Cardiac septum (tissue), 1 donor: ENCODE data around the gene KLF11. TPM values are rescaled to one million over a fixed set of nuclear protein-coding genes. Genes with fewer than 3 reads are reported as not detected.
"Not testable (repeated sequence)": the region's sequence is repeated elsewhere in the genome, so short reads cannot be mapped to it uniquely, and the experiment has no call there.

Experiments
- DNase-seq: peaks from one replicate; pipeline ENCODE4 v3.0.0-alpha.2; 2020; ENCODE audit warnings: low spot score
- intact Hi-C: fragments of 100-400 bp; cut with DNase I; formaldehyde crosslinking; loops from one replicate; pipeline ENCODE4 v1.14.0; 2022
- total RNA-seq: library from RNA; stranded (reverse); fragmentation: NEBNext Ultra II Directional; extraction: Animal tissue kit (Norgen Biotek cat#: 25700); gene quantifications from one replicate; pipeline ENCODE4 v1.2.1, GENCODE V29; 2021
- donor health status: DM: no; HTN: no; CAD: no.

Gene KLF11
- total RNA-seq, 1 donor from 2014 or later: 22.3 TPM

DNA sequence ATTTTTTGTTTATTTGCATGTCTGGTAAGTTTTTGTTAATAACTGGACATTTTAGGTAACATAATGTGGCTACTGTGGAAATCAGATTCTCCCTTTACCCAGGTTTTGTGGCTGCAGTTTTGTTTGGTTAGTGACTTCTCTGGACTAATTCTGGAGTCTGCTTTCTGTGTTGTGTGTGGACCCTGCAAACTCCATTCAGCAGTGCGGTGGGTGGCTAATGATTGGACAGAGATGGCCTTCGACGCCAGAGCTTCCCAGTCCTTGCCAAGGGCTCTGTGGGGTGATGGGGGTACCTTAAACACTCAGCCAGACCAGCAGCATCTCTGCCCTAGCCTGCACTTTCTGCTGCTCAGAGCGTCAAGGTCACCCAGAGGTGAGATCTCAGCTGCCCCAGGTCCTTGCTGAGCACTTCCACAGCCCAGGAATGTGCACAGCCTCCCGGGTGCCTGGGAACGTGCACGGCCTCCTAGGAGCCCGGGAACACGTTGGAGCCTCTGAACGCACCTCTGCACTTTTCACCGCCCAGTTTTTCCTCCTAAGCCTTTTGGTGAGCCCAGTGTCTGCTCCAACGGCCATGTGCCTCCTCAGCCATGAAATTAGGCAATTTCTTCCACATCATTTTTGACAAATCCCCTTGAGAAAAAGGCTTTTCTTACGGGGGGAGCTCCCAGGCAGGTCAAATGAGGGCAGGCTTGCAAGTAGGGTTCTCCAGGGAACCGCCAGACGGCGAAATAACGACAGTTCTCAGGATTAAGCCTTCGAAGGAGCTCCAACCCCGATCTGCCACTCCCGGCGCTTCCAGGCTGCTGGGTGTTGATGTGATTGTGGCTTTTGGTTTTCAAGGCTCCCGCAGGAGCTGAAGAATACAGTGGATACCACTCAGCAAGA, 35.2 kb upstream of the KLF11 start:
- intact Hi-C loops: loop anchor here (2.0 kb wide), 1 partner anchor 35 kb away; the partner anchor contains the start of gene KLF11
- peak; percentile 75 for DNase-seq

DNA sequence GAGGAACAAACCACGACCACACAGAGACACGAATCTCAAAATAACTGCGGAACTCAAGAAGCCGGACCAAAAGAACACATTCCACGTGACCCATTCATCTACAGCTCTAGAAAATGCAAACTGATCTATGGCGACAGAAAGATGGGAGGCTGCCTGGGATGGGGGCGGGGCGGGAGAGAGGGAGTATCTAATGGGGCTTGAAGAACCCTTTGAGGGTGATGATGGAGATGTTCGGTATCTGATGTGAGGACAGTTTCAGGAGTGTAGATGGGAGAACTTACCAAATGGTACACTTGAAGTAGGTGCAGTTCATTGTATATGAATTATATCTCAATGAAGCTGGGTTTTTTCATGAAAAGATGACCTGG, 34.6 kb upstream of the KLF11 start:
- intact Hi-C loops: loop anchor here (2.0 kb wide), 1 partner anchor 34 kb away; the partner anchor contains the start of gene KLF11
- DNase-seq: no peak

DNA sequence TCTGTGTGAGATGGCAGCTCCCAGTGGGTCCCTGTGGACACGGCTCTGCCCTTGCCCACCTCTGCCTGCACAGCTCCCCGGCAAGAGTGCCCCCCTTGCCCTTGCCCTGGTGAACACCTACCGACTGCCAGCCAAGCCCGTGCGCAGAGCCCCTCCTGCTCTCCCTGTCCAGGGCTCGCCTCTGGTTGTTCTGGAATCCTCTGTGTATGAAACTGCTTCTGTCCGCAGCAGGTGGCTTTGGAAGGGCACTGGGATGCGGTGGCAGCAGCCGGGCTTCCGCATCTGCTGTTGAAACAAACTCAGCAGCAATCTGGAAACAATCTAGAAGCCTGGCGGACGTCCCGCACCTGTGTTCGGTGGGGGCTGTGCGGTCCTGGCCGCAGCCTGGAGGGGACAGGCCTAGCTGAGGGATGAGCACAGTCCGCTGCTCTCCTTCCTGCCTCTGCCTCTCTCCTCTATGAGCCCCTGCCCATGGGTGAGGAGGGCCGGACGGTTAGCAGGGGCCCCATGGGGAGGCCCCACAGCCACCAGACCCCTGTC, 34.0 kb upstream of the KLF11 start:
- intact Hi-C loops: loop anchor here (2.0 kb wide), 1 partner anchor 33 kb away; the partner anchor contains the start of gene KLF11
- peak; percentile 74 for DNase-seq

DNA sequence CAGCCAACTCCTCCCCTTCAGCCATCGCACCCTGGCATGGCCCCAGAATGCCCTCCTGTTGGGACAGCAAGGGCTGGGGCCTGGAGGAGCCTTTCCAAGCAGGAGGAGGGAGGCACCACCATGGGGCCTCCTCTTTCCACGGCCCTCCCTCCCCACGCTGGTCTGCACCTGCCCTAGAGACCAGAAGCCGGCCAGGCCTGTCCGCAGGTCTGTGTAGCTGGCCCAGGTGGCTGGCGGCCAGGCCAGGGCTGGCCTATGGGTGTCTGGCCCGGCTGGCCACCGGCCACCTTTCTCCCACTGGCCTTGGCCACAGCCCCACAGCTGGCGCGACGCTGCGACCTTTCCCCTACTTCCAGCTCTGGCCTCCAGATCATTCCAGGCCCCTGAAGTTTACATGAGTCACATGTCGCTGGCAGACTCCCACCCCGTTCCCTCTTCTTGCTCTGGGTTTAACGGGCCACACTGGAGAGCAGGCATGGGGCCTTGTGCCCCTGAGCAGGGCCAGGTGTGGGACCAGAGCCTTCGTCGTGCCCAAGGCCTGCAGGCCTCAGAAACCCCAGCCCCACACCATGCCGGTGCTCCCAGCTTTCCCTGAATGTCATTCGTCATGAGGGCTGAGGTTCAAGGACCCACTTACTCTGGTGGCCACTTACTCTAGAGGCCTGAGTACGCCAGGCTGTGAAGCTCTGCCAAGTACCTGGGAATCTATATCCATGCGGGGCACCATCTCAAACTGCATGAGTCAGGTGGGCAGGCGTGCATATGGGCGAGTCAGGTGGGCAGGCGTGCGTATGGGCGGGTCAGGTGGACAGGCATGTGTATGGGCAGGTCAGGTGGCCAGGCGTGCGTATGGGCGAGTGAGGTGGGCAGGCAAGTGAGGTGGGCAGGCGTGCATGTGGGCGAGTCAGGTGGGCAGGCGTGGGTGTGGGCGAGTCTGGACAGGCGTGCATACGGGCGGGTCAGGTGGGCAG, 33.3 kb upstream of the KLF11 start:
- peak; percentile 81 for DNase-seq
- intact Hi-C loops: loop anchor here (2.0 kb wide), 1 partner anchor 33 kb away; the partner anchor contains the start of gene KLF11

DNA sequence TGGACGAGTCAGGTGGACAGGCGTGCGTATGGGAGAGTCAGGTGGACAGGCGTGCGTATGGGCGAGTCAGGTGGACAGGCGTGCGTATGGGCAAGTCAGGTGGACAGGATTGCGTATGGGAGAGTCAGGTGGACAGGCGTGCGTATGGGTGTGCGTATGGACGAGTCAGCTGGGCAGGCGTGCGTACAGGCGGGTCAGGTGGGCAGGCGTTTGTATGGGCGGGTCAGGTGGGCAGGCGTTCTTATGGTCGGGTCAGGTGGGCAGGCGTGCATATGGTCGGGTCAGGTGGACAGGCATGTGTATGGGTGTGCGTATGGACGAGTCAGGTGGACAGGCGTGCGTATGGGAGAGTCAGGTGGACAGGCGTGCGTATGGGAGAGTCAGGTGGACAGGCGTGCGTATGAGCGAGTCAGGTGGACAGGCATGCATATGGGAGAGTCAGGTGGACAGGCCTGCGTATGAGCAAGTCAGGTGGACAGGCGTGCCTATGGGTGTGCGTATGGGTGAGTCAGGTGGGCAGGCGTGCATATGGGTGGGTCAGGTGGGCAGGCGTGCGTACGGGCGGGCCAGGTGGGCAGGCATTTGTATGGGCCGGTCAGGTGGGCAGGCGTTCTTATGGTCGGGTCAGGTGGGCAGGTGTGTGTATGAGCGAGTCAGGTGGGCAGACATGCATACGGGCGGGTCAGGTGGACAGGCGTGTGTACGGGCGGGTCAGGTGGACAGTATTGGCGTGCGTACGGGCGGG, 32.3 kb upstream of the KLF11 start:
- intact Hi-C loops: not testable (repeated sequence)

DNA sequence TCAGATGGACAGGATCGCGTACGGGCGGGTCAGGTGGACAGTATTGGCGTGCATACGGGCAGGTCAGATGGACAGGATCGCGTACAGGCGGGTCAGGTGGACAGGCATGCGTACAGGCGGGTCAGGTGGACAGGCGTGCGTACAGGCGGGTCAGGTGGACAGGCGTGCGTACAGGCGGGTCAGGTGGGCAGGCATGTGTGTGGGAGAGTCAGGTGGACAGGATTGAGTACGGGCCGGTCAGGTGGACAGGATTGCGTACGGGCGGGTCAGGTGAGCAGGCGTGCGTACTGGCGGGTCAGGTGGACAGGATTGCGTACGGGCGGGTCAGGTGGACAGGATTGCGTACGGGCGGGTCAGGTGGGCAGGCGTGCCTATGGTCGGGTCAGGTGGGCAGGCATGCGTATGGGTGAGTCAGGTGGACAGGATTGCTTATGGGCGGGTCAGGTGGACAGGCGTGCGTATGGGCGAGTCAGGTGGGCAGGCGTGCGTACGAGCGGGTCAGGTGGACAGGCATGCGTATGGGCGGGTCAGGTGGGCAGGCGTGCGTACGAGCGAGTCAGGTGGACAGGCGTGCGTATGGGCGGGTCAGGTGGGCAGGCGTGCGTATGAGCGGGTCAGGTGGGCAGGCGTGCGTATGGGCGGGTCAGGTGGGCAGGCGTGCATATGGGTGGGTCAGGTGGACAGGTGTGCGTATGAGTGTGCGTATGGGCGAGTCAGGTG, 31.6 kb upstream of the KLF11 start:
- intact Hi-C loops: not testable (repeated sequence)
- DNase-seq: peak; percentile 74

More for the DNA sequence above, 32.3 kb upstream of the KLF11 start:
- DNase-seq: peak; percentile 71

DNA sequence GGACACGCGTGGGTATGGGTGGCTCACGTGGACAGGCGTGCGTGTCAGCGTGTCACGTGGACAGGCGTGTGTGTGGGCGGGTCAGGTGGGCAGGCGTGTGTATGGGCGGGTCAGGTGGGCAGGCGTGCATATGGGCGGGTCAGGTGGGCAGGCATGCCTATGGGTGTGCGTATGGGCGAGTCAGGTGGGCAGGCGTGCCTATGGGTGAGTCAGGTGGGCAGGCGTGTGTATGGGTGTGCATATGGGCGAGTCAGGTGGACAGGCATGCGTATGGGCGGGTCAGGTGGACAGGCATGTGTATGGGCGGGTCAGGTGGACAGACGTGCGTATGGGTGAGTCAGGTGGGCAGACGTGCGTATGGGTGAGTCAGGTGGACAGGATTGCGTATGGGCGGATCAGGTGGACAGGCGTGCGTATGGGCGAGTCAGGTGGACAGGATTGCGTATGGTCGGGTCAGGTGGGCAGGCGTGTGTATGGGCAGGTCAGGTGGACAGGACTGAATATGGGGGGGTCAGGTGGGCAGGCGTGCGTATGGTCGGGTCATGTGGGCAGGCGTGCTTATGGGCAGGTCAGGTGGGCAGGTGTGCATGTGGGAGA, 30.9 kb upstream of the KLF11 start:
- intact Hi-C loops: not testable (repeated sequence)

DNA sequence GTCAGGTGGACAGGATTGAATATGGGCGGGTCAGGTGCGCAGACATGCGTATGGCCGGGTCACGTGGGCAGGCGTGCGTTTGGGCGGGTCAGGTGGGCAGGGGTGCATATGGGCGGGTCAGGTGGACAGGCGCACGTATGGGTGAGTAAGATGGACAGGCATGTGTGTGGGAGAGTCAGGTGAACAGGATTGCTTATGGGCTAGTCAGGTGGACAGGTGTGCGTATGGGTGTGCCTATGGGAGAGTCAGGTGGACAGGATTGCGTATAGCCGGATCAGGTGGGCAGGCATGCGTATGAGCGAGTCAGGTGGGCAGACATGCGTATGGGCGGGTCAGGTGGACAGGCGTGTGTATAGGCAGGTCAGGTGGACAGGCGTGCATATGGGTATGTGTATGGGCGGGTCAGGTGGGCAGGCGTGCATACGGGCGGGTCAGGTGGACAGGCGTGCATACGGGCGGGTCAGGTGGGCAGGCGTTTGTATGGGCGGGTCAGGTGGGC, 30.3 kb upstream of the KLF11 start:
- peak; percentile 58 for DNase-seq
- intact Hi-C loops: no loop called here

More for the DNA sequence above, 30.9 kb upstream of the KLF11 start:
- not testable (repeated sequence) for DNase-seq

DNA sequence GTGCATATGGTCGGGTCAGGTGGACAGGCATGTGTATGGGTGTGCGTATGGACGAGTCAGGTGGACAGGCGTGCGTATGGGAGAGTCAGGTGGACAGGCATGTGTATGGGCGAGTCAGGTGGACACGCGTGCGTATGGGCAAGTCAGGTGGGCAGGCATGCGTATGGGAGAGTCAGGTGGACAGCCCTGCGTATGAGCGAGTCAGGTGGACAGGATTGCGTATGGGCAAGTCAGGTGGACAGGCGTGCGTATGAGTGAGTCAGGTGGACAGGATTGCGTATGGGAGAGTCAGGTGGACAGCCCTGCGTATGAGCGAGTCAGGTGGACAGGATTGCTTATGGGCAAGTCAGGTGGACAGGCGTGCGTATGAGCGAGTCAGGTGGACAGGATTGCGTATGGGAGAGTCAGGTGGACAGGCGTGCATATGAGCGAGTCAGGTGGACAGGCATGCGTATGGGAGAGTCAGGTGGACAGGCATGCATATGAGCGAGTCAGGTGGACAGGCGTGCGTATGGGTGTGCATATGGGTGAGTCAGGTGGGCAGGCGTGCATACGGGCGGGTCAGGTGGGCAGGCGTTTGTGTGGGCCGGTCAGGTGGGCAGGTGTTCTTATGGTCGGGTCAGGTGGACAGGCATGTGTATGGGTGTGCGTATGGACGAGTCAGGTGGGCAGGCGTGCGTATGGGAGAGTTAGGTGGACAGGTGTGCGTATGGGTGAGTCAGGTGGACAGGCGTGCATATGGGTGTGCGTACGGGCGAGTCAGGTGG, 29.5 kb upstream of the KLF11 start:
- peak; percentile 59 for DNase-seq
- intact Hi-C loops: not testable (repeated sequence)

DNA sequence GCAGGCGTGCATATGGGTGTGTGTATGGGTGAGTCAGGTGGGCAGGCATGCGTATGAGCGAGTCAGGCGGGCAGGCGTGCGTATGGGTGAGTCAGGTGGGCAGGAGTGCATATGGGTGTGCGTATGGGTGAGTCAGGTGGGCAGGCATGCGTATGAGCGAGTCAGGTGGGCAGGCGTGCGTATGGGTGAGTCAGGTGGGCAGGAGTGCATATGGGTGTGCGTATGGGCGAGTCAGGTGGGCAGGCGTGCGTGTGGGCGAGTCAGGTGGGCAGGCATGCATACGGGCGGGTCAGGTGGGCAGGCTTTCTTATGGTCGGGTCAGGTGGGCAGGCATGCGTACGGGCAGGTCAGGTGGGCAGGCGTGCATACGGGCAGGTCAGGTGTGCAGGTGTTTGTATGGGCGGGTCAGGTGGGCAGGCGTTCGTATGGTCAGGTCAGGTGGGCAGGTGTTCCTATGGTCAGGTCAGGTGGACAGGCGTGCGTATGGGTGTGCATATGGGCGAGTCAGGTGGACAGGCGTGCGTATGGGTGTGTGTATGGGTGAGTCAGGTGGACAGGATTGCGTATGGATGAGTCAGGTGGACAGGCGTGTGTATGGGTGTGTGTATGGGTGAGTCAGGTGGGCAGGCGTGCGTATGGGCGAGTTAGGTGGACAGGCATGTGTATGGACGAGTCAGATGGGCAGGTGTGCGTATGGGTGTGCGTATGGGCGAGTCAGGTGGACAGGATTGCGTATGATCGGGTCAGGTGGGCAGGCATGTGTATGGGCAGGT, 28.7 kb upstream of the KLF11 start:
- peak; percentile 35 for DNase-seq
- intact Hi-C loops: no loop called here

DNA sequence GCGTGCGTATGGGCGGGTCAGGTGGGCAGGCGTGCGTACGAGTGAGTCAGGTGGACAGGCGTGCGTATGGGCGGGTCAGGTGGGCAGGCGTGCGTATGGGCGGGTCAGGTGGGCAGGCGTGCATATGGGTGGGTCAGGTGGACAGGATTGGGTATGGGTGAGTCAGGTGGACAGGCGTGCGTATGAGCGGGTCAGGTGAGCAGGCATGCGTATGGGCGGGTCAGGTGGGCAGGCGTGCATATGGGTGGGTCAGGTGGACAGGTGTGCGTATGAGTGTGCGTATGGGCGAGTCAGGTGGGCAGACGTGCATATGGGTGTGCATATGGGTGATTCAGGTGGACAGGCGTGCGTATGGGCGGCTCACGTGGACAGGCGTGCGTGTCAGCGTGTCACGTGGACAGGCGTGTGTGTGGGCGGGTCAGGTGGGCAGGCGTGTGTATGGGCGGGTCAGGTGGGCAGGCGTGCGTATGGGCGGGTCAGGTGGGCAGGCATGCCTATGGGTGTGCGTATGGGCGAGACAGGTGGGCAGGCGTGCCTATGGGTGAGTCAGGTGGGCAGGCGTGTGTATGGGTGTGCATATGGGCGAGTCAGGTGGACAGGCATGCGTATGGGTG, 27.9 kb upstream of the KLF11 start:
- intact Hi-C loops: not testable (repeated sequence)
- DNase-seq: peak; percentile 20

DNA sequence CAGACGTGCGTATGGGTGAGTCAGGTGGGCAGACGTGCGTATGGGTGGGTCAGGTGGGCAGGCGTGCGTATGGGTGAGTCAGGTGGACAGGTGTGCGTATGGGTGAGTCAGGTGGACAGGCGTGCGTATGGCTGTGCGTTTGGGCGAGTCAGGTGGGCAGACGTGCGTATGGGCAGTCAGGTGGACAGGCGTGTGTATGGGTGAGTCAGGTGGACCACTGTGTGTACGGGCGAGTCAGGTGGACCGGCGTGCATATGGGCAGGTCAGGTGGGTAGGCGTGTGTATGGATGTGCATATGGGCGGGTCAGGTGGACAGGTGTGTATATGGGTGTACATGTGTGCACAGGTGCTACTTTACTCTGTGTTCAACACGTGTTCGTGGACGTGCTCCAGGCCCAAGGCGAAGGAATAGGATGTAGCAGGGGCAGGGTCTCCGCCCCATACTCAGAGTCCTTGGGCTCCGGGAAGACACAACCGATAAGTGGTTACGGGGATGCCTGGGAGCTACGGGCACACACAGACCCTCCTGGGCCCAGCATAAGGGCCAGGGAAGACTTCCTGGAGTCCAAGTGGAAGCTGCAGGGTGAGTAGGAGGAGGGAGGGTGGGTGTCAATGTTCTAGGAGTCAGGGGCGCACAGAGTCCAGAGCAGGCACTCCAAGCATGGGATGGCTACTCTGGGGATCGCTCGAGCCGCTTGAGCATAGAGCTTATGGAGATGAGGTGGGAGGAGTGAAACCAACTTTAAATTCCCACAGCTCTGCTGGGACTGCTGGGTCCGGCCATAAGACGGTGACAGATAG, 27.1 kb upstream of the KLF11 start:
- DNase-seq: peak; percentile 31
- intact Hi-C loops: no loop called here

DNA sequence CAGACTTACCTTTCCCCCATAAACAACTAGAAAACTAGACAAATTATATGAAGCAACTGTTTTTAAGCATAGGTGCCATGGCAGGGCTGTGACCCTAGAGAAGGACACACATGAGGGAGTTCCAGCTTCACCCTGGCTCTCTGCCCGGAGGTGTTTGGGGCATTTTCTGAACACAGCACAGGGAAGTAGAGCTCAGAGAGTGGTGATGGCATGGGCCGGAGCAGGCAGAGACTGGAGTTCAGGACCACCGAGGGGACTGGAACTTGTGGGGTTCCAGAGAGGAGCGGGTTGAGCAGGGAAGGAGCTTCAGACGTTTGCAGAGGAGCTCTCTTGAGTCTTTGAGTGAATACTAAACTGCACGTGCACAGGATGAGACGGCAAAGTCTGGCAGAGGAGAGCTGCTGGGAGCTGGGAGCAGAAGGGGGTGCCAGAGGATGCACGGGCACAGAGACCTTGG, 26.5 kb upstream of the KLF11 start:
- DNase-seq: no peak
- intact Hi-C loops: no loop called here

DNA sequence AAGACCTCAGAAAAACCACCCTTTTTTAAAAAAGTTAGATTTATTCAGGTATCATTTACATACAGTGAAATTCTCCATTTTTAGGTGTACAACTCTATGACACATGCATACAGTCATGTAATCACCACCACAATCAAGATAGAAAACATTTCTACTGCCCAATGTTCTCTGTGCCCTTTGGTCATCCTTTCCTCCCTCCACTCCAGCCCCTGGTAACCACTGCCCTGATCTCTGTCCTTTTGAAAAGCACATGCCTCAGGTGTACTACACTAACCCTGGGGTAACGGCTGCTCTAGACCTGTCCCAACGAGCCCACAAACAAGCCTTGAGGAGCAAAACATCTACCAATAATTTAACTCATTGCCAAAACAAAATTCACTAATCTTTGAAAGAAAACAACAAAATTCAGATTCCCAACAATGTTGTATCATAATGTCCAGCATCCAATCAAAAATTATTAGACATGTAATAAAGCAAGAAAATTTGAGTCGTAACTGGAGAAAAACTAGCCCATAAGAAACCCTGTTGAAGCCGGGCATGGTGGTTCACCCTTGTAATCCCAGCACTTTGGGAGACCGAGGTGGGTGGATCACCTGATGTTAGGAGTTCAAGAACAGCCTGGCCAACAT, 25.9 kb upstream of the KLF11 start:
- intact Hi-C loops: no loop called here
- no peak for DNase-seq

DNA sequence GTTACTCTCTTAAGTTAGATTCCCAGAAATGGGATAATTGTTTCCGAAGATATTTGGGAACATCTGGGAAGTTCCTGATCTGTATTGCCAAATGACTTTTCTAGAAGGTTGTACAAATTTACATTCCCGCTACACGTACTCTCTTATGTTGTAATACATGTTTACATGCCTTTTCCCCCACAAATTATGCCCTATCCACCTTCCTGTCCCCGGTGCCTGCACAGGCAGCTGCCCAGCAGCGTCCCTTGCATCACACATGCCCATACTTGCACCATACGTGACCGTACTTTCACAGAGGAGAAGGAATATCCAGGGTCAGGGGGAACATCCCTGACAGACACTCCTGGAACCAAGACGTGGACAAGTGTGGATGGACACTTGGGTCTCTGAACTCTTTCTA, 24.2 kb upstream of the KLF11 start:
- no peak for DNase-seq
- intact Hi-C loops: no loop called here
